ENCODE measurements around the gene IFI27L1. TPM values are rescaled to one million over a fixed set of nuclear protein-coding genes. Genes with fewer than 3 reads are reported as not detected.

Gene IFI27L1
- total and polyA plus RNA-seq, 2 donors (not counting 1 experiment from before 2014, with no cell fraction given): 6.5 to 6.7 TPM

GRCh38 chr14:94059998-94060397 lies 21.1 kb upstream of the IFI27L1 start:
- H3K27ac Mint-ChIP-seq: peak overlapping the region; percentile 15
- H2AFZ ChIP-seq (ENCODE audit: insufficient read depth, low read depth, low read length, poor library complexity, severe bottlenecking): no peak overlapping the region
- WGBS (ENCODE audit: insufficient coverage): 96% methylated on average over 5 of the region's 5 CpGs

GRCh38 chr14:94062344-94062940 lies 18.7 kb upstream of the IFI27L1 start:
- H3K27ac ChIP-seq (ENCODE audit: low read length in 2 of 2): no peak overlapping the region
- H3K36me3 ChIP-seq (replicated peaks in 1 of 2; ENCODE audit: control extremely low read depth in 1 of 2, control insufficient read depth in 1 of 2, extremely low read depth in 1 of 2, insufficient read depth in 2 of 2, low read length in 1 of 2): peaks cover 31 to 57% of the 10 kb centered on the region in 2 experiments
- ATAC-seq (ENCODE audit: low read depth) (no peak), DNase-seq (no peak)
- no peaks in the 10 kb centered on the region for H3K9me3 Mint-ChIP-seq (ENCODE audit: insufficient read depth)
- H3K9ac ChIP-seq (ENCODE audit: low read length): no peak overlapping the region
- ChIA-PET POLR2A (no interaction called here), CTCF (no interaction called here)
- intact Hi-C loops (cut with micrococcal nuclease): no loop called here
- peaks cover 0 to 1% (median 0%) of the 10 kb centered on the region in 3 donors for H3K9me3 ChIP-seq (ENCODE audit: control extremely low read depth in 1 of 3, control insufficient read depth in 2 of 3, insufficient read depth in 1 of 3, low read length in 2 of 3)
- peaks cover 0 to 6% of the 10 kb centered on the region in 2 donors for H3K4me1 ChIP-seq (ENCODE audit: control insufficient read depth in 2 of 2, insufficient read depth in 2 of 2, low read length in 2 of 2)
- H3K79me2 ChIP-seq (ENCODE audit: control insufficient read depth, insufficient read depth, low read length): peaks cover 50% of the 10 kb centered on the region
- H3K4me3 ChIP-seq (ENCODE audit: control extremely low read depth in 1 of 5, extremely low read depth in 1 of 5, insufficient read depth in 1 of 5, low read depth in 2 of 5, low read length in 4 of 5): no peak overlapping the region
- H3K27ac Mint-ChIP-seq: no peak overlapping the region
- WGBS (ENCODE audit: insufficient coverage): 98% methylated on average over 4 of the region's 9 CpGs
- H3K4me1 Mint-ChIP-seq: peaks cover 39% of the 10 kb centered on the region
- H3K27me3 ChIP-seq (replicated peaks in 1 of 4; ENCODE audit: control extremely low read depth in 1 of 4, control insufficient read depth in 3 of 4, insufficient read depth in 4 of 4, low read length in 3 of 4): no peaks in the 10 kb centered on the region
- peaks cover 95% of the 10 kb centered on the region for H4K20me1 ChIP-seq (ENCODE audit: control insufficient read depth, insufficient read depth, low read length, poor library complexity, severe bottlenecking)
- H3K27me3 Mint-ChIP-seq: no peaks in the 10 kb centered on the region
- no peak overlapping the region for H3K4me3 Mint-ChIP-seq
- H3K4me2 ChIP-seq (replicated peaks; ENCODE audit: low read depth, low read length, poor library complexity, severe bottlenecking): no peak overlapping the region
- H2AFZ ChIP-seq (ENCODE audit: insufficient read depth, low read depth, low read length, poor library complexity, severe bottlenecking): no peak overlapping the region
- no peak for TF ChIP-seq EZH2 (IDR thresholded peaks at IDR 0.05; ENCODE audit: borderline replicate concordance, insufficient read depth, low read depth, low read length, poor library complexity, severe bottlenecking)
- TF ChIP-seq, protein P1, sequence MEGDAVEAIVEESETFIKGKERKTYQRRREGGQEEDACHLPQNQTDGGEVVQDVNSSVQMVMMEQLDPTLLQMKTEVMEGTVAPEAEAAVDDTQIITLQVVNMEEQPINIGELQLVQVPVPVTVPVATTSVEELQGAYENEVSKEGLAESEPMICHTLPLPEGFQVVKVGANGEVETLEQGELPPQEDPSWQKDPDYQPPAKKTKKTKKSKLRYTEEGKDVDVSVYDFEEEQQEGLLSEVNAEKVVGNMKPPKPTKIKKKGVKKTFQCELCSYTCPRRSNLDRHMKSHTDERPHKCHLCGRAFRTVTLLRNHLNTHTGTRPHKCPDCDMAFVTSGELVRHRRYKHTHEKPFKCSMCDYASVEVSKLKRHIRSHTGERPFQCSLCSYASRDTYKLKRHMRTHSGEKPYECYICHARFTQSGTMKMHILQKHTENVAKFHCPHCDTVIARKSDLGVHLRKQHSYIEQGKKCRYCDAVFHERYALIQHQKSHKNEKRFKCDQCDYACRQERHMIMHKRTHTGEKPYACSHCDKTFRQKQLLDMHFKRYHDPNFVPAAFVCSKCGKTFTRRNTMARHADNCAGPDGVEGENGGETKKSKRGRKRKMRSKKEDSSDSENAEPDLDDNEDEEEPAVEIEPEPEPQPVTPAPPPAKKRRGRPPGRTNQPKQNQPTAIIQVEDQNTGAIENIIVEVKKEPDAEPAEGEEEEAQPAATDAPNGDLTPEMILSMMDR (IDR thresholded peaks at IDR 0.05): no peak

More at GRCh38 chr14:94059998-94060397, 21.1 kb upstream of the IFI27L1 start:
- H3K27ac ChIP-seq (ENCODE audit: low read length in 2 of 2): no peak overlapping the region
- no peak overlapping the region for H3K4me2 ChIP-seq (replicated peaks; ENCODE audit: low read depth, low read length, poor library complexity, severe bottlenecking)
- peaks cover 0 to 9% of the 10 kb centered on the region in 2 donors for H3K4me1 ChIP-seq (ENCODE audit: control insufficient read depth in 2 of 2, insufficient read depth in 2 of 2, low read length in 2 of 2)
- no peak overlapping the region for H3K4me3 Mint-ChIP-seq
- H4K20me1 ChIP-seq (ENCODE audit: control insufficient read depth, insufficient read depth, low read length, poor library complexity, severe bottlenecking): peaks cover 95% of the 10 kb centered on the region
- no peaks in the 10 kb centered on the region for H3K9me3 Mint-ChIP-seq (ENCODE audit: insufficient read depth)
- DNase-seq (no peak), ATAC-seq (ENCODE audit: low read depth) (no peak)
- peaks cover 26% of the 10 kb centered on the region for H3K79me2 ChIP-seq (ENCODE audit: control insufficient read depth, insufficient read depth, low read length)
- no peaks in the 10 kb centered on the region for H3K9me3 ChIP-seq (ENCODE audit: control extremely low read depth in 1 of 3, control insufficient read depth in 2 of 3, insufficient read depth in 1 of 3, low read length in 2 of 3)
- no peaks in the 10 kb centered on the region for H3K27me3 ChIP-seq (replicated peaks in 1 of 4; ENCODE audit: control extremely low read depth in 1 of 4, control insufficient read depth in 3 of 4, insufficient read depth in 4 of 4, low read length in 3 of 4)
- H3K36me3 ChIP-seq (replicated peaks in 1 of 2; ENCODE audit: control extremely low read depth in 1 of 2, control insufficient read depth in 1 of 2, extremely low read depth in 1 of 2, insufficient read depth in 2 of 2, low read length in 1 of 2): peaks cover 45 to 78% of the 10 kb centered on the region in 2 experiments
- TF ChIP-seq, protein P1 (IDR thresholded peaks at IDR 0.05): no peak
- no peak for TF ChIP-seq EZH2 (IDR thresholded peaks at IDR 0.05; ENCODE audit: borderline replicate concordance, insufficient read depth, low read depth, low read length, poor library complexity, severe bottlenecking)
- CTCF ChIA-PET: interaction anchor here (1.6 kb wide), 1 partner anchor 120 kb away, joined by 3 read pairs; no protein-coding TSS in a partner anchor
- peaks cover 22% of the 10 kb centered on the region for H3K4me1 Mint-ChIP-seq
- H3K27me3 Mint-ChIP-seq: no peaks in the 10 kb centered on the region
- POLR2A ChIA-PET: no interaction called here
- H3K9ac ChIP-seq (ENCODE audit: low read length): no peak overlapping the region
- intact Hi-C loops (cut with micrococcal nuclease): no loop called here
- H3K4me3 ChIP-seq (ENCODE audit: control extremely low read depth in 1 of 5, extremely low read depth in 1 of 5, insufficient read depth in 1 of 5, low read depth in 2 of 5, low read length in 4 of 5): no peak overlapping the region

Data from B cell (primary cell).